ENCODE results near the gene TREX2.

The TREX2 gene

DNA sequence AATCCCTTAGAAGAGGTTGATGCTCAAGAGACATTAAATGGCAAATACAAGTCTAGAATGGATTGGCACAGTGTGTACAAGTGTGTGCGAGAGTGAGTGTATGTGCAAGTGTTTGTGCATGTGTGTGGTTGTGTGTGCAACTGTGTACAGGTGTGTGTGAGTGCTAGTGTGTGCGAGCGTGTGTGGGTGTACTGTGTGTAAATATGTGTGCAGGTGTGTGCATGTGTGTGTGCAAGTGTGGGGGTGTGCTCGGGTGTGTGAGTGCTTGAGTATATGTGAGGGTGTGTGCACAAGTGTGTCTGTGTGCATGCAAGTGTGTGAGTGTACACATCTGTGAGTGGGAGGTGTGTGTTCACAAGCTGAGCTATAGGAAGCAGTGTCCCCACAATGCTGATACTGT is 5.9 kb downstream of the TREX2 start:
- no peak for DNase-seq (ENCODE audit: low read depth)
- TF ChIP-seq CTCF (conservative IDR thresholded peaks at IDR 0.05; ENCODE audit: low read length) = no peak
- no peak overlapping the region for H3K4me3 ChIP-seq (ENCODE audit: low read length)

GRCh38 chrX:153438532-153438931 is 7.3 kb downstream of the TREX2 start:
- peak; percentile 50 for TF ChIP-seq CTCF (conservative IDR thresholded peaks at IDR 0.05; ENCODE audit: low read length)
- peak; percentile 9 for DNase-seq (ENCODE audit: low read depth)
- no peak overlapping the region for H3K4me3 ChIP-seq (ENCODE audit: low read length)

DNA sequence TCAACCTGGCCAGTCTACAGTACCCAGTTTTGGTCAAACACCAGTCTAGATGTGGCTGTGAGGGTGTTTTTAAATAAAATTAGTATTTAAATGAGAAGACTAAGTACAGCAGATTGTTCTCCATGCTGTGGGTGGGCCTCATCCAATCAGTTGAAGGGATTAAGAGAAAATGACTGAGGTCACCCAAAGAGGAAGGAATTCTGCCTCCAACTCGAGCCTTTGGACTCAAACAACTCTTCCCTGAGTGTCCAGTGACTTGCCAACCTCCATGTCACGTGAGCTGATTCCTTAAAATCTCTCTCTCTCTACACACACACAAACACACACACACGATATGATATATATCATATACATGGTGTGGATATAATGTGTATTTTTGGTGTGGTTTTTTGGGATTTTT is 10.0 kb downstream of the TREX2 start:
- no peak for TF ChIP-seq CTCF (conservative IDR thresholded peaks at IDR 0.05; ENCODE audit: low read length)
- DNase-seq (ENCODE audit: low read depth) = no peak
- no peak overlapping the region for H3K4me3 ChIP-seq (ENCODE audit: low read length)

- no peak overlapping the region for H3K4me3 ChIP-seq (ENCODE audit: low read length)
- no peak for TF ChIP-seq CTCF (conservative IDR thresholded peaks at IDR 0.05; ENCODE audit: low read length)
- DNase-seq (ENCODE audit: low read depth) = no peak
These were observed 11.1 kb downstream of the TREX2 start for GRCh38 chrX:153434801-153435200.

GRCh38 chrX:153433781-153434285 is 12.0 kb downstream of the TREX2 start:
- no peak for TF ChIP-seq CTCF (conservative IDR thresholded peaks at IDR 0.05; ENCODE audit: low read length)

GRCh38 chrX:153433161-153433680 is 12.6 kb downstream of the TREX2 start:
- H3K4me3 ChIP-seq (ENCODE audit: low read length) = no peak overlapping the region
- DNase-seq (ENCODE audit: low read depth) = no peak
- no peak for TF ChIP-seq CTCF (conservative IDR thresholded peaks at IDR 0.05; ENCODE audit: low read length)

More at GRCh38 chrX:153433781-153434285, 12.0 kb downstream of the TREX2 start:
- no peak overlapping the region for H3K4me3 ChIP-seq (ENCODE audit: low read length)
- no peak for DNase-seq (ENCODE audit: low read depth)

- TF ChIP-seq CTCF (conservative IDR thresholded peaks at IDR 0.05; ENCODE audit: low read length) = no peak
- H3K4me3 ChIP-seq (ENCODE audit: low read length) = no peak overlapping the region
- DNase-seq (ENCODE audit: low read depth) = no peak
These were observed 15.1 kb downstream of the TREX2 start for GRCh38 chrX:153430796-153431195.
